Prostate gland (tissue), 2 donors: ENCODE results near the gene SLC29A4. TPM values are rescaled to one million over a fixed set of nuclear protein-coding genes. Genes with fewer than 3 reads are reported as not detected.
A peak's percentile ranks its signal among the peaks of the same experiment; 100 is the strongest.

Source experiments
- DNase-seq: peaks from one replicate; pipeline ENCODE4 v3.0.0-alpha.2; 2019; ENCODE audit warnings: low spot score
- H3K27ac ChIP-seq, 2 donors: fragments of 200-600 bp; sonication (generic); 2 replicates each; pipeline ENCODE4 v1.5.1; 2017 to 2019
- H3K27me3 ChIP-seq: fragments of 200-600 bp; sonication (generic); replicated peaks from 2 replicates; pipeline ENCODE4 v1.5.1; 2019; ENCODE audit not compliant: insufficient read depth
- H3K36me3 ChIP-seq, 2 donors: fragments of 200-600 bp; sonication (generic); 1 replicate in 1 of 2; 2 replicates in 1 of 2; pipeline versions ENCODE4 v1.5.1 to v1.8.1; 2017 to 2019
- H3K4me1 ChIP-seq: fragments of 200-600 bp; sonication (generic); replicated peaks from 2 replicates; pipeline ENCODE4 v1.5.1; 2019
- H3K4me3 ChIP-seq, 2 donors: fragments of 200-600 bp; sonication (generic); 2 replicates each; pipeline ENCODE4 v1.5.1; 2017 to 2019
- H3K9me3 ChIP-seq: fragments of 200-600 bp; sonication (generic); 2 replicates; pipeline ENCODE4 v1.5.1; 2017
- POLR2A ChIP-seq: fragments of 450-650 bp; IDR thresholded peaks from one replicate; pipeline ENCODE4 v1.6.1; 2016; ENCODE audit warnings: antibody characterized with exemption, mild to moderate bottlenecking
- POLR2AphosphoS5 ChIP-seq: sonication (generic); formaldehyde crosslinking; IDR thresholded peaks from one replicate; pipeline ENCODE4 v1.6.1; 2017; ENCODE audit warnings: antibody characterized with exemption
- WGBS: methylation state at CpG from one replicate; pipeline ENCODE4 v1.1.5; 2018; 5-methylcytosine and 5-hydroxymethylcytosine counted together
- intact Hi-C: fragments of 100-400 bp; cut with DNase I; formaldehyde crosslinking; loops from one replicate; pipeline ENCODE4 v1.14.2; 2022
- total RNA-seq, 2 donors: library from RNA; depleted of rRNA; stranded (reverse); fragments of >200 nt; gene quantifications; one replicate each; pipeline ENCODE4 v1.1.0, GENCODE V29; 2016
- TF ChIP-seq, protein P1 (sequence below), 4 experiments: fragments of 200-600 bp in 2 of 4; fragments of 450-650 bp in 2 of 4; sonication (generic) in 2 of 4; IDR thresholded peaks; 1 replicate in 3 of 4; 2 replicates in 1 of 4; pipeline ENCODE4 v1.5.1; 2016 to 2019; ENCODE audit warnings: antibody characterized with exemption in 4 of 4, mild to moderate bottlenecking in 2 of 4, moderate library complexity in 2 of 4

Gene SLC29A4
- total RNA-seq, 2 donors from 2014 or later, result 11.6 to 13.5 TPM

DNA sequence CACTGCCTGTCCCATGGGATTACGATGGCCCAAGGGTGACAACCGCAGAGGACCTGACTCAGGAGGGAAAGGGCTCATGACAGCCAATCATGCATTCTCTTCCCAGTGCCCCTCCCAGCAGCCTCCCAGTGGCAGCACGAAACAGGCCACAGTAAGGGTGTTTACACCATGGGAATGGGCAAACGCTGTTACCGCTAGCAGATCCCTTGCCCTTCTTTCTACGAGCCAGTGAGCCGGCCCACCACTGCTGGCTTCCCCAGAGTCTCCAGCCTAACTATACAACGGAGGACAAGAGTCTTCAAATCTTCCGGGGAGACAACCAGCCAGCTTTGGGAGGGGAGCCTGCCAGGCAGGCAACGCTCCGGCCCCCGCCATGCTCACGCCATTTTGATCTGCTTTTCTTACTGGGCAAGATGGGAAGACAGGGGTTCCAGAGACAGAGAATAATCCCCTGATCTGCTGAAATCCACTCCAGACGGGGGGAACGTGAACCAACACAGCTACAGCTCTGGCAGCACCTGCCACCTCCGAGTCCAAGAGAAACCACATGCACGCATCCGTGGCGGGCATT lies 69.8 kb downstream of the SLC29A4 start:
- WGBS, result 92% methylated on average over 19 of the region's 19 CpGs
- Histone ChIP-seq H3K27me3 (no peaks in the 10 kb centered on the region), H3K27ac (peak overlapping the region in 1 of 2 donors; percentile 48), H3K36me3 (peaks cover 0 to 17% of the 10 kb centered on the region in 2 donors), H3K9me3 (no peaks in the 10 kb centered on the region), H3K4me1 (peaks cover 25% of the 10 kb centered on the region), H3K4me3 (no peak overlapping the region)
- intact Hi-C loops, result loop anchor here (10.0 kb wide), 1 partner anchor 108 kb away; no protein-coding TSS in a partner anchor
- DNase-seq, result no peak
- TF ChIP-seq, protein P1, sequence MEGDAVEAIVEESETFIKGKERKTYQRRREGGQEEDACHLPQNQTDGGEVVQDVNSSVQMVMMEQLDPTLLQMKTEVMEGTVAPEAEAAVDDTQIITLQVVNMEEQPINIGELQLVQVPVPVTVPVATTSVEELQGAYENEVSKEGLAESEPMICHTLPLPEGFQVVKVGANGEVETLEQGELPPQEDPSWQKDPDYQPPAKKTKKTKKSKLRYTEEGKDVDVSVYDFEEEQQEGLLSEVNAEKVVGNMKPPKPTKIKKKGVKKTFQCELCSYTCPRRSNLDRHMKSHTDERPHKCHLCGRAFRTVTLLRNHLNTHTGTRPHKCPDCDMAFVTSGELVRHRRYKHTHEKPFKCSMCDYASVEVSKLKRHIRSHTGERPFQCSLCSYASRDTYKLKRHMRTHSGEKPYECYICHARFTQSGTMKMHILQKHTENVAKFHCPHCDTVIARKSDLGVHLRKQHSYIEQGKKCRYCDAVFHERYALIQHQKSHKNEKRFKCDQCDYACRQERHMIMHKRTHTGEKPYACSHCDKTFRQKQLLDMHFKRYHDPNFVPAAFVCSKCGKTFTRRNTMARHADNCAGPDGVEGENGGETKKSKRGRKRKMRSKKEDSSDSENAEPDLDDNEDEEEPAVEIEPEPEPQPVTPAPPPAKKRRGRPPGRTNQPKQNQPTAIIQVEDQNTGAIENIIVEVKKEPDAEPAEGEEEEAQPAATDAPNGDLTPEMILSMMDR (IDR thresholded peaks at IDR 0.05), result no peak
- TF ChIP-seq POLR2AphosphoS5 (no peak), POLR2A (no peak)

DNA sequence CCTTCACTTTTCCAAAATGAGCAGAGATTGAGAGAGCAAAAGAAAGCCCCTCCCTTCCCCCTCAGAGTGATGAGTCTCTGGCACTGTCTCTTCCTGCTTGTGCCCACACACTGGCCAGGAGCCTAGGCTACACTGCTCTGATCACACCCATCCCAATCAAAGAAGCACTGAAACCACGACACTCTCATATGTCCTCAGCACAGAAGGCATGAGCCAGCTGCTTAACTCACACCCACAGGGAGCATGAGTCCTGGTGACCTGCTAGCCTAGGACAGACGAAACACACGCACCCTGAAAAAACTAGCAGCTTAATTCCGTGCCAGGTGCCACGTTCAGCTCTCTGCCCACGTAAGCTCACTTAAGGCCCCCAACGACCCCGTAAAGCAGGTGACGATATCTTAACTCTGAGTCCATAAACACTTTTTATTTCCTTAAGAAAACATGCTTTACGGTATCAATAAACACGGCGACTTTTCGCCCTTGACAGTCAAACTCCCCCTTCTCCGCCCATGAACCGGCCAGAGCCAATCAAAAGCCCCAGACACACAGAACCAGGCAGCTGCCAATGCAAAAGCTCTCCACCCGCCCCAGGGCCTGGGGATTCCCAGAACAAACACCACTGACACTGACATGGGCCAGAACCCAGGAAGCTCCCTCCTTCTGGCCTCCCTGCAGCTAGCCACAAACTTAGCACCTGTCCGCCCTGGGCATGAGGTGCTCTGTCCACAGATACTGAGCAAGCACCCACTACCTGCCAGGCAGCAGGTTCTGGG lies 71.9 kb downstream of the SLC29A4 start:
- no peaks in the 10 kb centered on the region for H3K27me3 ChIP-seq
- no peaks in the 10 kb centered on the region for H3K9me3 ChIP-seq
- peak overlapping the region; percentile 38 to 52 for H3K27ac ChIP-seq
- TF ChIP-seq POLR2A (no peak), POLR2AphosphoS5 (peak; percentile 70)
- TF ChIP-seq, protein P1 (IDR thresholded peaks at IDR 0.05), result no peak
- 21% methylated on average over 17 of the region's 17 CpGs for WGBS
- peak; percentile 88 for DNase-seq
- H3K4me1 ChIP-seq, result peaks cover 37% of the 10 kb centered on the region
- peaks cover 0 to 17% of the 10 kb centered on the region in 2 donors for H3K36me3 ChIP-seq
- intact Hi-C loops, result loop anchor here (5.0 to 10.0 kb wide), 2 partner anchors 68 to 110 kb away; partner anchors contain the start of gene TNRC18
- no peak overlapping the region for H3K4me3 ChIP-seq

Other genes starting within 250 kb of the SLC29A4 start
- gene RBAK, start 237.1 kb upstream of the SLC29A4 start, total RNA-seq, result 10 to 100 TPM; 10.6 to 11.7 TPM
- 10 to 100 TPM; 68.3 to 91.4 TPM for gene WIPI2, start 92.7 kb upstream of the SLC29A4 start, total RNA-seq
- gene TNRC18, start 140.9 kb downstream of the SLC29A4 start, total RNA-seq, result 100 to 1,000 TPM; 138 to 290 TPM
- gene FBXL18, start 230.9 kb downstream of the SLC29A4 start, total RNA-seq, result 10 to 100 TPM; 13.3 to 19.2 TPM
- gene ACTB, start 247.7 kb downstream of the SLC29A4 start, total RNA-seq, result 1,000 to 10,000 TPM; 2,747 to 3,482 TPM